HG03139 (cell line): ENCODE measurements around the gene RNF121.

ENCODE experiments used
- ATAC-seq: cut with Tn5 transposase; IDR thresholded peaks from one replicate; pipeline ENCODE4 v1.9.1; 2021; ENCODE audit not compliant: unreplicated experiment

The RNF121 gene

DNA sequence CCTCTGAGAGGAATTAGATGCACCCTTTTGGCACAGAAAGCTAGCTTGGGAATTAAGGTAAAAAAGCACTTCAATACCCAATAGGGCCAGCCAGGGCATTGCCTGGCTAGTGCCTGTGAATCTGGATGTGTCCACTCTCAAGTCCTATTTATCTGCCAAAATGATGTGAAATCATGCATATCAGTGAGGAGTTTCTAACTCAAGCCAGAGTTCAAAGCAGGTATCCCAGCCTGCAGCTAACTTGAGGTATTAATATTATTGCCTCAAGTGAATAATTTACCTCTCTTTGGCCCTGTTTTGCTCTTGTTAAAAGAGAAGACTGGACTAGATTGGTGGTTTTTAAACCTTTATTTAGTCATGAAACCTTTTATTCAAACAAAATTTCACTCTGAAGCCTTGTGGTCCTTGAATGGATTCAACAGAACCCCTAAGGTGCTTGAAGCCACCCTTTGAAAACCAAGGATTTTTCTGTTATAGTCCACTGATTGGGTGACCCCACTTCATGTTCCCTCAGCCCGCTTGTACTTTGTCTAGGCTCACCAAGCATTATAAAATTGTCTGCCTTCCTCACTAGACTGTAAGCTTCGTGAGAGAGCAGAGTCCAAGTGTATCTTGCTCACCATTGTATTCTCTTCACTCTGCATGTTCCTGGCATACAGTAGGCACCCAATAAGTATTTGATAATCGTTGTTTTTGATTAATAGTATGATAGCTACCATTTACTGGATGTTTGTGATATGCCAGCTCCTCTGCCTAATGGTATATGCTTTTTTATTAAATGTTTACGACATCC, 4.5 kb downstream of the RNF121 start:
- ATAC-seq: no peak

GRCh38 chr11:71934213-71934612, 5.4 kb downstream of the RNF121 start:
- no peak for ATAC-seq

GRCh38 chr11:71935338-71935925, 6.6 kb downstream of the RNF121 start:
- no peak for ATAC-seq

- ATAC-seq: no peak
These were observed 8.0 kb downstream of the RNF121 start for GRCh38 chr11:71936825-71937224.

DNA sequence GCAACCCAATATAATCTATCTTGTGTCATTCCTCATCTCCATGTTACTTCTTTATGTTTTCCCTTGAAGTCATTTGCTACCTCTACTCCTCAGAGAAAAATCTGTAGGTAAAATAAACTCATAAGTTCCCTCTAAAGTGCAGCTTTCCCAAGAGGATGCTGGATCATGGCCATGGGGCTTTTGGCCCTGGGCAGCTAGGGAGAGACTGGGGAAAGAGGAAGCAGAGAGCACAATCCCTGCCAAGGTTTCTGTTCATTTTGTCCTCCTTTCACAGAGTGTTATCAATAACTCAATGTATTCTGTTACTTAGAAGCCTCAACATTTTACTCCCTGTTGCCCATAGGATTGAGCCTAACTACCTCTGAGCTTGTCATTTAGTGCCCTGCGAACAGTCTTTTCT, 9.0 kb downstream of the RNF121 start:
- no peak for ATAC-seq

GRCh38 chr11:71940561-71941219, 11.8 kb downstream of the RNF121 start:
- ATAC-seq: no peak

DNA sequence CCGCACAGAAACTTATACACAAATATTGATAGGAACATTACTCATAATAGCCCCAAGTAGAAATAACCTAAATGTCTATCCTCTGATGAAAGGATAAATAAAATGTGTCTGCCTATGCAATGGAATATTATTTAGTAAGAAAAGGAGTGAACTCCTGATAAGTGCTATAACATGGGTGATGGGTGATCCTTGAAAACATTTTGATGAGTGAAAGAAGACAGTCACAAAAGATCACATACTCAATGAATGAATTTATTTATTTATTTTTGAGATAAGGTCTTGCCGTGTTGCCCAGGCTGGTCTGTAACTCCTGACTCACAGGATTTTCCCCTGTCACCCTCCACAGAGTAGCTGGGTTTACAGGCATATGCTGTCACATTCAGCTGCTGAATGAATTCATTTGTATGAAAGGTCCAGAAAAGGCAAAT, 17.3 kb downstream of the RNF121 start:
- ATAC-seq: no peak

DNA sequence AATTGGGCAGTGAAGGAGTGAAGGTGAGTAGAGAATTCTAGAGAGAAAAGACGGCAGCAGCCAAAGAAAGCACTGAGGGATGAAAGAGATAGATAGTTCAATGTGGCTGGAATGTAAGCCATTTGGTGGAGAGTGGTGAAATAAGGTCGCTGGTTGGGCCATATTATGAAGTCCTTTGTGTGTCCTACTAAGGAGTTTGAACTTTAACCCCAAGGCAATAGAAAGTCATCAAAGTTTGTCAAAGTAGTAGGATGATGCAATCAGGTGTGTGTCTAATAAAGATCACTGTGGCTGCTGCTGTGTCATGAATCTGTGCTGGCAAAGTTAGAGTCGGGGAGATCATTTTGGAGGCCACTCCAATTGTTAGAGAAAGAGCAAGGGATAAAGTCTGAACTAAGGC, 18.7 kb downstream of the RNF121 start:
- no peak for ATAC-seq

DNA sequence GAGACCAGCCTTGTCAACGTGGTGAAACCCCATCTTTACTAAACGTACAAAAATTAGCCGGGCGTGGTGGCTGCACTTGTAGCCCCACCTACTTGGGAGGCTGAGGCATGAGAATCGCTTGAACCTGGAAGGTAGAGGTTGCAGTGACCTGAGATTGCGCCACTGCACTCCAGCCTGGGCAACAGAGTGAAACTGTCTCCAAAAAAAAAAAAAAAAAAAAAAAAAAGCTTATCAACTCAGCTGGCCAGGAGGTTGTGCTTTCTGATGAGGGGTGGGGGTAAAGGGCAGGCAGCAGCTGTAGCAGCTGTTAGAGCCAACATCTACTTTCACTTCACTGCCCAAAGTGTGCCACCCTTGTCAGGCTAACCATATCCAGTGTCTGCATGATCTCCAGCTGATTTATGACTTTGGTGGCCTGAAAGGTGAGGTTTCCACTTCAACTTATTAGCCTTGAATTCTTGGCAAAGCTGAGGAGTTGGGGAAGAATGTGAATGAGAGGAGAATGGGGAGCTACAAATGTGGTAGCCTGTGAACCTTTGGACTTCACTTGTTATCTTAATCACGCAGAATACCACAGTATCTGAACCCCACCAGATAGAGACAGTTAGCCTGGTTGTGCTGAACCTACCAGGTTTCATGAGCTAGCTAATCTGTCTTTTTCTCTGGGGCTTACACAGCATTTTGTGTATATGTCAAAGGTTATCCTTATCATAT, 19.6 kb downstream of the RNF121 start:
- no peak for ATAC-seq

GRCh38 chr11:71949034-71949433, 20.2 kb downstream of the RNF121 start:
- no peak for ATAC-seq

- no peak for ATAC-seq
These were observed 23.0 kb downstream of the RNF121 start for GRCh38 chr11:71951741-71952310.

- ATAC-seq: no peak
These were observed 27.1 kb downstream of the RNF121 start for GRCh38 chr11:71955898-71956456.

- ATAC-seq: peak; percentile 74
These were observed 33.7 kb downstream of the RNF121 start for GRCh38 chr11:71962428-71963038.

DNA sequence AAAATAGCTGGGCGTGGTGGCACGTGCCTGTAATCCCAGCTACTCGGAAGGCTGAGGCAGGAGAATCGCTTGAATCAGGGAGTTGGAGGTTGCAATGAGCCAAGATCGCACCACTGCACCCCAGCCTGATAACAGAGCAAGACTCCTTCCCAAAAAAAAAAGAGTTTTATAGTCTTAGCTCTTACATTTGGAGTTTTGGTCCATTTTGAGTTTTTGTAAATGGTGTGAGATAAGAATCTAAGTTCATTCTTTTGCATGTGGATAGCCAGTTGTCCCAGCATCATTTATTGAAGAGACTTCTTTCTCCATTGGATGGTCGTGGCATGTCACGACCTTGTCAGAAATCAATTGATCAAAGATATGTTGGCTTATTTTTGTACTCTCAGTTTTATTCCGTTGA, 34.6 kb downstream of the RNF121 start:
- ATAC-seq: no peak

GRCh38 chr11:71964641-71965040, 35.8 kb downstream of the RNF121 start:
- no peak for ATAC-seq

- no peak for ATAC-seq
These were observed 42.8 kb downstream of the RNF121 start for GRCh38 chr11:71971680-71972079.

DNA sequence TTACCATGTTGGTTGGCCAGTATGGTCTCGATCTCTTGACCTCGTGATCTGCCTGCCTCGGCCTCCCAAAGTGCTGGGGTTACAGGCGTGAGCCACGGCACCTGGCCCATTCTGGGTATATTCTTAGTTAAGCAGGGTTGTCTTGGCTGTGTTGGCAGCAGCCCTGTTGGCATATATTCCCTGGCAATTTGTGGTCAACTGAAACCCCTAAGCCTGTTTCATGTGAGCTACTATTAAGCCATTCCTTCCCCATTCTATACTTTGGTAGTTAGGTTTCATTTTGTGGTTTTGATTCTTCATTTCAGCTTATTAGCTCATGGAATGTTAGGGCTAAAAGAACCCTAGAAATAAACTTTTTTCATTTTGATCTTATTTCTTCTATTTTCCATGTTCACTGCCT, 47.7 kb downstream of the RNF121 start:
- no peak for ATAC-seq

DNA sequence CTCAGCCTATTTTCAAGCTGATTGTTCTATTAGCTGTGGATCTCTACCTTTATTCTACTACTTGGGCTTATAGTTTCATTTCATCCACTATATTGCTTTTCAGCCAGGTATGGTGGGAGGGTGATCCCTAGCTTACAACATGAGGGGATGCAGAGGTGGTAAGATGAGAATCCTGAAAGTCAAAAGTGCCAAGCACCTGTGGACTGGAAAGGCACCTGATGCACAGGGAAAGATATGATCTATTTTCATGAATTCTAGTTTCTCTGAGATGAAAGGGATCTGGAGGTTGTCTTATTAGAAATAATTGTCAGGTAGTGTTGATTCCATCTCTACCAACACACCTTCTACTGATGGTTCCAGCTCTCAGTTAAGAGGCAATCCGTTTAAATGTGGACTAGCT, 48.2 kb downstream of the RNF121 start:
- no peak for ATAC-seq

- no peak for ATAC-seq
These were observed 49.0 kb downstream of the RNF121 start for GRCh38 chr11:71977743-71978418.

DNA sequence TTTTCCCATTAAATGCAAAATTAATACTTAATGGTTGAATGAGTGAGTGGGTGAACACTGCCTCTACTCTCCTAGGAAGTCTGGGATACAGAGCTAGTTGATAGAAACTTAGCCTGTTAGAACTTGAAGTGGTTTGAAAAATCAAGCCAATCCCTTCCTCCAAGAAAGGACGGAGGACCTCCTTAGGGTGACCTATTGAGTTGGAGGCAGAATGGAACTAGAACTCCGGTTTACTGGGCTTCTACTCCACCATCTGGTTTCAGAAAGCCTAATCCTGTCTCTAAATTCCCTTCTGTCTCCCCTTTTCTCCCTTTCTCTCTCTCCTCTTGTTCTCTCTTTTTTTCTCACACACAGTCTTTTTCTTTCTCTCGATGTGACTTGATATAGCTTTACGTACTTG, 50.2 kb downstream of the RNF121 start:
- ATAC-seq: no peak
